ENCODE results near the gene ERF. TPM values are rescaled to one million over a fixed set of nuclear protein-coding genes. Genes with fewer than 3 reads are reported as not detected.
A peak's percentile ranks its signal among the peaks of the same experiment; 100 is the strongest.

ERF gene
- total and polyA plus RNA-seq, 10 of the 15 experiments (the other 5 are each of a cell fraction or from before 2014, with no cell fraction given): 0.02 to 51.8 (median 14.4) TPM

GRCh38 chr19:42270346-42271044 lies 15.6 kb upstream of the ERF start (continued):
- no peak for TF ChIP-seq RCOR1 (conservative IDR thresholded peaks at IDR 0.05; ENCODE audit: low read depth, low read length)
- no peak for TF ChIP-seq RB1 (IDR thresholded peaks at IDR 0.05; ENCODE audit: borderline replicate concordance)
- TF ChIP-seq HDAC2 (IDR thresholded peaks at IDR 0.05): no peak
- no peak for TF ChIP-seq SP1 (IDR thresholded peaks at IDR 0.05; ENCODE audit: low read depth, low read length)
- TF ChIP-seq PKNOX1 (IDR thresholded peaks at IDR 0.05): peak; percentile 29; the same call in 1 of the 2 replicates
- no peak for TF ChIP-seq STAT1 (conservative IDR thresholded peaks at IDR 0.05)
- no peak for TF ChIP-seq PAX5 (IDR thresholded peaks at IDR 0.05; ENCODE audit: borderline replicate concordance, low read depth, low read length)
- TF ChIP-seq EED (IDR thresholded peaks at IDR 0.05; ENCODE audit: low read depth): peak; percentile 46; the same call in 1 of the 2 replicates
- peak; percentile 60; the same call in 1 of the 2 replicates for TF ChIP-seq CREB1 (IDR thresholded peaks at IDR 0.05; ENCODE audit: low read depth)
- TF ChIP-seq SMC3 (IDR thresholded peaks at IDR 0.05; ENCODE audit: borderline replicate concordance, low read length): no peak
- TF ChIP-seq PBX3 (IDR thresholded peaks at IDR 0.05; ENCODE audit: insufficient replicate concordance, low read depth, low read length): no peak
- TF ChIP-seq, protein P1, sequence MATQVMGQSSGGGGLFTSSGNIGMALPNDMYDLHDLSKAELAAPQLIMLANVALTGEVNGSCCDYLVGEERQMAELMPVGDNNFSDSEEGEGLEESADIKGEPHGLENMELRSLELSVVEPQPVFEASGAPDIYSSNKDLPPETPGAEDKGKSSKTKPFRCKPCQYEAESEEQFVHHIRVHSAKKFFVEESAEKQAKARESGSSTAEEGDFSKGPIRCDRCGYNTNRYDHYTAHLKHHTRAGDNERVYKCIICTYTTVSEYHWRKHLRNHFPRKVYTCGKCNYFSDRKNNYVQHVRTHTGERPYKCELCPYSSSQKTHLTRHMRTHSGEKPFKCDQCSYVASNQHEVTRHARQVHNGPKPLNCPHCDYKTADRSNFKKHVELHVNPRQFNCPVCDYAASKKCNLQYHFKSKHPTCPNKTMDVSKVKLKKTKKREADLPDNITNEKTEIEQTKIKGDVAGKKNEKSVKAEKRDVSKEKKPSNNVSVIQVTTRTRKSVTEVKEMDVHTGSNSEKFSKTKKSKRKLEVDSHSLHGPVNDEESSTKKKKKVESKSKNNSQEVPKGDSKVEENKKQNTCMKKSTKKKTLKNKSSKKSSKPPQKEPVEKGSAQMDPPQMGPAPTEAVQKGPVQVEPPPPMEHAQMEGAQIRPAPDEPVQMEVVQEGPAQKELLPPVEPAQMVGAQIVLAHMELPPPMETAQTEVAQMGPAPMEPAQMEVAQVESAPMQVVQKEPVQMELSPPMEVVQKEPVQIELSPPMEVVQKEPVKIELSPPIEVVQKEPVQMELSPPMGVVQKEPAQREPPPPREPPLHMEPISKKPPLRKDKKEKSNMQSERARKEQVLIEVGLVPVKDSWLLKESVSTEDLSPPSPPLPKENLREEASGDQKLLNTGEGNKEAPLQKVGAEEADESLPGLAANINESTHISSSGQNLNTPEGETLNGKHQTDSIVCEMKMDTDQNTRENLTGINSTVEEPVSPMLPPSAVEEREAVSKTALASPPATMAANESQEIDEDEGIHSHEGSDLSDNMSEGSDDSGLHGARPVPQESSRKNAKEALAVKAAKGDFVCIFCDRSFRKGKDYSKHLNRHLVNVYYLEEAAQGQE (IDR thresholded peaks at IDR 0.05; ENCODE audit: low read depth, low read length): no peak
- TF ChIP-seq NFYB (IDR thresholded peaks at IDR 0.05; ENCODE audit: insufficient read depth, low read depth, low read length): no peak
- 0 out of 2 replicates have a peak, but pooled peaks have one; percentile 62 for TF ChIP-seq RELB (IDR thresholded peaks at IDR 0.05; ENCODE audit: low read depth)
- TF ChIP-seq ZBTB33 (IDR thresholded peaks at IDR 0.05): no peak
- peak; percentile 88 for TF ChIP-seq NBN (IDR thresholded peaks at IDR 0.05)
- no peak for TF ChIP-seq NFYA (IDR thresholded peaks at IDR 0.05; ENCODE audit: borderline replicate concordance, low read depth, low read length)
